Bronchial epithelial cell (primary cell): ENCODE measurements around the gene HTR4. TPM values are rescaled to one million over a fixed set of nuclear protein-coding genes. Genes with fewer than 3 reads are reported as not detected.
"Not testable (repeated sequence)": the region's sequence is repeated elsewhere in the genome, so short reads cannot be mapped to it uniquely, and the experiment has no call there.

Experiments used
- DNase-seq: peaks from one replicate; pipeline ENCODE4 v3.0.0-alpha.2; 2010; ENCODE audit warnings: low read depth
- FAIRE-seq: peaks from 2 replicates; lab custom pipeline; 2011; peaks lifted over from hg19 to GRCh38; lab: Jason Lieb, UNC
- H3K27me3 ChIP-seq: 2 replicates; pipeline ENCODE4 v1.5.1; 2011; ENCODE audit warnings: low read length; ENCODE audit not compliant: control insufficient read depth, insufficient read depth
- H3K36me3 ChIP-seq: 2 replicates; pipeline ENCODE4 v1.5.1; 2011; ENCODE audit warnings: low read length; ENCODE audit not compliant: control insufficient read depth, insufficient read depth
- H3K4me3 ChIP-seq: 2 replicates; pipeline ENCODE4 v1.5.1; 2011; ENCODE audit warnings: mild to moderate bottlenecking, low read depth, low read length, control low read depth
- CTCF ChIP-seq: IDR thresholded peaks from 2 replicates; pipeline ENCODE4 v1.5.1; 2011; ENCODE audit warnings: mild to moderate bottlenecking, moderate library complexity, low read length, control low read depth, inconsistent platforms; ENCODE audit not compliant: insufficient read depth, severe bottlenecking
- total RNA-seq: library from RNA; depleted of rRNA; stranded (reverse); fragments of >200 nt; gene quantifications from 2 replicates; pipeline ENCODE4 v1.2.1, GENCODE V29; 2014

HTR4 gene
- total RNA-seq, 1 donor from 2014 or later, result not detected

GRCh38 chr5:148539851-148540250 lies 114.5 kb downstream of the HTR4 start:
- no peak for TF ChIP-seq CTCF
- no peaks in the 10 kb centered on the region for H3K27me3 ChIP-seq
- DNase-seq (no peak), FAIRE-seq (no peak)
- no peaks in the 10 kb centered on the region for H3K36me3 ChIP-seq
- no peak overlapping the region for H3K4me3 ChIP-seq

- FAIRE-seq (no peak), DNase-seq (no peak)
- Histone ChIP-seq H3K4me3 (no peak overlapping the region), H3K36me3 (no peaks in the 10 kb centered on the region), H3K27me3 (no peaks in the 10 kb centered on the region)
- no peak for TF ChIP-seq CTCF
Measured at GRCh38 chr5:148535190-148535589, 119.1 kb downstream of the HTR4 start.

GRCh38 chr5:148532969-148533670 lies 121.2 kb downstream of the HTR4 start:
- no peaks in the 10 kb centered on the region for H3K27me3 ChIP-seq
- no peak for DNase-seq
- no peak for FAIRE-seq
- no peak for TF ChIP-seq CTCF
- no peaks in the 10 kb centered on the region for H3K36me3 ChIP-seq
- no peak overlapping the region for H3K4me3 ChIP-seq

- H3K27me3 ChIP-seq, FAIRE-seq, H3K36me3 ChIP-seq, H3K4me3 ChIP-seq, DNase-seq: not testable (repeated sequence)
Measured at GRCh38 chr5:148529450-148529849, 124.9 kb downstream of the HTR4 start.

- no peak overlapping the region for H3K4me3 ChIP-seq
- no peaks in the 10 kb centered on the region for H3K27me3 ChIP-seq
- no peak for TF ChIP-seq CTCF
- no peak for FAIRE-seq
- DNase-seq, result no peak
- no peaks in the 10 kb centered on the region for H3K36me3 ChIP-seq
Measured at GRCh38 chr5:148524721-148525120, 129.6 kb downstream of the HTR4 start.

- Histone ChIP-seq H3K4me3 (no peak overlapping the region), H3K36me3 (no peaks in the 10 kb centered on the region), H3K27me3 (no peaks in the 10 kb centered on the region)
- no peak for TF ChIP-seq CTCF
- FAIRE-seq (no peak), DNase-seq (no peak)
Measured at GRCh38 chr5:148523139-148523538, 131.2 kb downstream of the HTR4 start.
